Skin epidermis (tissue), 12 donors: ENCODE results near the gene LAMA5.

Experiments
- H3K27ac ChIP-seq, 21 experiments: fragments of 200-600 bp; sonication (generic) in 11 of 21; one replicate each; pipeline ENCODE4 v1.5.0; 2020; ENCODE audit warnings: mild to moderate bottlenecking in 3 of 21, inconsistent platforms in 2 of 21, moderate library complexity in 2 of 21
- H3K4me3 ChIP-seq, 7 experiments: fragments of 200-600 bp; sonication (generic) in 2 of 7; one replicate each; pipeline ENCODE4 v1.5.0; 2020; ENCODE audit warnings: inconsistent platforms in 2 of 7, mild to moderate bottlenecking in 2 of 7, moderate library complexity in 1 of 7

LAMA5 gene

DNA sequence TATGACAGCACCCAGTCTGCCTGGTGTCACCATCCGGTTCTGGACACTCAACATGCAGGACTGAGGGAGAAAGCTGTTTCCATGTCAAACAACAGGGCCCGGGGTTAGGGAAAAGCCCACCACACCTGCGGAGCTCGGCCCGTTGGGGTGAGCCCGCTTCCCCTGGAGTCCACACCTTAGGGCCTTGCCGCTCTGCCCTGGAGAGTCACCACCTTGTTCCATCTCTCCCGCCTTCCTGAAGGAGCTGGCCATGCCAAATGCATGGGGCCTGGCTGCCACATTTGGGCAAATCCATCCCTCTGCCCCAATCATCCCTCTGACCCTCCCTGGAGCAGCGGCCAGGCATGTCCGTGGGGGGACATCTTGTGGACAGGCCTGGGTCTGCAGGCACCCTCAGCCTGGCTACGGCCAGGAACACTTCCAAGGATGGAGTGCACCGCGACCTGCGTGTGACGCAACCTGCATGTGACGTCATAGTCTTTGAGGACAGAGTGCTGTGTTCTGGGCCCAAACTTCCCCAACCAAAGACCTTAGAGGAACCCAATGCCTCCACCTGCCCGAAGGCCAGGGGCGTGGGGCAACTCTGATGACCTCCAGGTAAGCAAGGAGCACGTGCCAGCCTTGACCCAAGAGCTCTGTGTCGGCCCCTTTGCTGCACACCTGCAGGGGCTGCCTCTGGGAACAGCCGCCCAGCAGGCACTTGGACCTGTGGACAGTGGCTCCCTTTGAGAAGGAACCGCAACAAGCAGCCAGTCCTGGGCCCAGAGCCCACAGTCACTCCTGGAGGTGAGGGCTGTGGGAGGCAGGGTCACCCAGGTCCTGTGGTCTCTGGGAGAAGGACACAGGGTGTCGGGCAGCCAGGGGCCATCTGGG lies 38.2 kb upstream of the LAMA5 start:
- Histone ChIP-seq H3K4me3 (no peak overlapping the region), H3K27ac (peak overlapping the region in 1 of 21 experiments; percentile 86)

DNA sequence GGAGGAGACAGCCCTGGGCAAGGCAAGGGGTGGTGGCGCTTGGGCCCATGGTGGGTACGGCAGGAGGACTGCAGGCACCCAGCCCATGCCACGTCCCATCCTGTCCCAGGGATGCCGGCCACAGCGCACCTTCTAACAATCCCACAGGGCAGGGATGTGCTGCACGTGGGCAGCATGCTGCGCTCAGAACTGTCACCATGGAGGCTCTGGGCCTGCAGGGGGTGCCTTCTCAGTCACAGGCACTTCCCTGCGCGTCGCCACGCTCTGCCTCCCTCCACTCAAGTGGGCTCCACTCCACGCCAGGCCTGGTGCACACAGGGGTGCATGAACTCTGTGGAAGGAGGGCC lies 37.6 kb upstream of the LAMA5 start:
- no peak overlapping the region for H3K27ac ChIP-seq

DNA sequence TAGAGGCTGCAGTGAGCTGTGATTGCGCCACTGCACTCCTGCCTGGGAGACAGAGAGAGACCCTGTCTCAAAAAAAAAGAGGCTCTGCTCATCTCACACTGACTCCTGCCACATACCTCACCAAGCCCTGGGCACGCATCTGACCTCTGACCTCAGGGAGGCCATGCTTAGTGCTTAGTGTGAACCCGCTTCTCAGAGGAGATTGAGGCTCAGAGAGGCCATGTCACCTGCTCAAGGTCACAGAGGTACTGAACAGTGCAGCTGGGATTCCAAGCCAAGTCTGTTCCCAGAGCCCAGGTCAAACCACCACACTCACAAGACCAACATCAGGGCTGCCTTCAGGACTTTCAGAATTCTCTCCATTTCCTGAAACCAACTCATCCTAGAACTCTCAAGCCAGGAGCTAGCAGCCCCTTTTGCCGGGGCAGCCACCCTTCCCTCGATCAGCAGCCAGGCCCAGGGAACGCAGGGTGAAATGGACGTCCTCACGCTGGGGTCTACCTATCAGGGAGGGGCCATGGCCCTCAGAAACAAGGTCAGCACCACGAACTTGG lies 37.1 kb upstream of the LAMA5 start:
- no peak overlapping the region for H3K27ac ChIP-seq
- no peak overlapping the region for H3K4me3 ChIP-seq

More for the DNA sequence above, 37.6 kb upstream of the LAMA5 start:
- no peak overlapping the region for H3K4me3 ChIP-seq

DNA sequence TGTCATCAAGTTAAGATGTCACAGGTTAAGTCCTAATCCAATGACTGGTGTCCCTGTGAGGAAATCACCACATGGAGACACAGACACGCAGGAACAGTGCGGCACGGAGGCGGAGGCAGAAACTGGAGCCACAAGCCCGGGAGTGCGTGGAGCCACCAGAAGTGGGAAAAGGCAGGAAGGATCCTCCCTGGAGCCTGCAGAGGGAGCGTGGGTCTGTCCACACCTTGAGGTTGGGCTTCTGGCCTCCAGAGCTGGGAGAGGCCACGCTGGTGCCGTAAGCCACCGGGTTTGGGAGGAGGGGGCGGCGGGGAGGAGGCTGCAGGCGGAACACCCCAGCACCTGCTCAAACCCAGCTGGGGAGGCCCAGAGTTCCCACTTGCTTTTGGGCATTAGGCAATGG lies 36.2 kb upstream of the LAMA5 start:
- Histone ChIP-seq H3K4me3 (no peak overlapping the region), H3K27ac (peak overlapping the region in 1 of 21 experiments; percentile 16)

DNA sequence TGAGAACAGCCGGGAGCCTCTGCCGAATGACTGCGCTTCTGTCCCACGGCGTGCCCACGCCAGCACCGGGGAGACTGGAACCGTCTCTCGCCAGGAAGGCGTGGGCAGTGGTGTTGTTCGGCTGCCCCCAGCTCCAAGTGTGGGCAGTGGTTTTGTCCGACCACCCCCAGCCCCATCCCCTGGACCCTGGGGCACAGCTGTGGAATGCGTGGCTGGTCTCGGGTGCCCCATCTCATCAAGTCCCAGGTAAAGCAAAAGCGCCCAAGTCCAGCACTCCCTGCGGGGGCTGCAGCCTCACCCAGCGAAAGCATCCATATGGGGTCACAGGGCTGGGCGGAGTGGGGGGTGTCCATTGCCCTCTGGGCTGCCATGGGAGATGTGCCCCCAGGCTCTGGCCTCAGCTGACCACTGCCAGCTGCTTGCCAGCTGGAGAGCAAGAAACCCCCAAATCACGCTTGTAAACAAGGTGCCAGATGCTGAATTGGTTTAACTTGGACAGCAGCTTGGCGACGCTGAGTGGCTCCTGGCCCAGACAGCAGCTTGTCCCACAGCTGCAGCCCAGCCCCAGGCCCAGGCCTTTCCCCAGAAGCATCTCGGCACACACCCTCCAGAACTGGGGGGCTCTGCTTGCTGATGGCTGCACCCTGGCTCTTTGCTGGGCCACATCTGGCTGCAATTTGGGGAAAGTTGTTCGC lies 35.5 kb upstream of the LAMA5 start:
- Histone ChIP-seq H3K27ac (no peak overlapping the region), H3K4me3 (no peak overlapping the region)

DNA sequence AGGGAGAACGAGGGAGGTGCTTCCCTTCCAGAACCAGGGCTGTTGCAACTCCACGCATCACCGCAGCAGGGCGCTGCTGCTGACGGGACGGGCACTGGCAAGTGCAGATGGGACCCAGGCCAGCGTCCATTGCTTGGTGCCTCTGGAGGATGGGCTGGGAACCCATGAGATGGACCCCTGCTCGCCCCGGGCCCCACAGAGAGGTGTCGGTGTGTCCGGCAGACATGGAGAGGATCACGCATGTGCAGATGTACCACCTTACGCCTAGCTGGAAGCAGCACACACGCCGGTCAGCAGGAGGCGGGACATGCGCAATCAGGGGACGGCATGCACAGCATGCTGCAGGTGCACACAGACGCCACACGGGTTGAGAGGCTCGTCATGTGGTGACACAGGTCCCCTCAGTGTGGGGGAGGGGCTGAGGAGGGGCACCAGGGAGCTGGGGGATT lies 34.2 kb upstream of the LAMA5 start:
- no peak overlapping the region for H3K4me3 ChIP-seq
- no peak overlapping the region for H3K27ac ChIP-seq

DNA sequence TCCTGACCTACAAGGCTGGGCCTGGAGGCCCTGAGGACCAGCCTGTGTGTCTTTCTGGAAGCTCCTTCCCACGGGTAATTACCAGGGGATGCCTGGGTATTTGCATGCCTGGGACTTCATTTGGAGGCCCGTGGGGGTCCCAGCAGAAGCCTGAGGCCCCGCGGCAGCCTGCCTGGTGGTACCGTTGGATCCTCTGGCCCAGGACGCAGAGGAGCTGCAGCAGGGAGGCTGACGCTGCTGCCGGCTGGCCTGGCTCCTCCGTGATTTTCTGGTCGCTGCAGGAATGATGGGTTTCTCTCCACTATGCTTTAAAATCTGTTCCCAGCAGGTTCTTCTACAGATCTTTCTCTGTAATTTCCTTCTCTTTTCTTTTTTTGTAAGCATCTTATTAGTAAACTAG lies 33.4 kb upstream of the LAMA5 start:
- Histone ChIP-seq H3K4me3 (no peak overlapping the region), H3K27ac (no peak overlapping the region)

DNA sequence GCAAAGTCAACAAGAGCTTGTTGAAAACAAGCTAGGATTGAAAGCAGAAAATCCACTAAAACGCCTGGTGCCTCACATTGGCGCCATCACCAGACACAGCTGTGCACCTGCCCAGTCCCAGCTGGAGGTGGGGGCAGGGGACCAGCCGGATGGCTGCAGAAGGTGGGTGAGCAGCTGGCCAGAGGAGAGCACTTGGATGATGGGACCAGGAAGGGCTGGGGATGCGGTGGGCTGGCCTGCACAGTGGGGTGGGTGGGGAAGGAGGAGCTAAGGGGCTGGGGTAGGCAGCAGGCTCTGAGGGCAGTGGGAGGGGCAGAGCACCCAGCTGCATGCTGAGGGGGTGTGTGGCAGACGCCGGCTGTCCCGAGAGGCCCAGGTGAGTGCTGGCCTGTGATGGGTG lies 32.9 kb upstream of the LAMA5 start:
- Histone ChIP-seq H3K4me3 (no peak overlapping the region), H3K27ac (no peak overlapping the region)

DNA sequence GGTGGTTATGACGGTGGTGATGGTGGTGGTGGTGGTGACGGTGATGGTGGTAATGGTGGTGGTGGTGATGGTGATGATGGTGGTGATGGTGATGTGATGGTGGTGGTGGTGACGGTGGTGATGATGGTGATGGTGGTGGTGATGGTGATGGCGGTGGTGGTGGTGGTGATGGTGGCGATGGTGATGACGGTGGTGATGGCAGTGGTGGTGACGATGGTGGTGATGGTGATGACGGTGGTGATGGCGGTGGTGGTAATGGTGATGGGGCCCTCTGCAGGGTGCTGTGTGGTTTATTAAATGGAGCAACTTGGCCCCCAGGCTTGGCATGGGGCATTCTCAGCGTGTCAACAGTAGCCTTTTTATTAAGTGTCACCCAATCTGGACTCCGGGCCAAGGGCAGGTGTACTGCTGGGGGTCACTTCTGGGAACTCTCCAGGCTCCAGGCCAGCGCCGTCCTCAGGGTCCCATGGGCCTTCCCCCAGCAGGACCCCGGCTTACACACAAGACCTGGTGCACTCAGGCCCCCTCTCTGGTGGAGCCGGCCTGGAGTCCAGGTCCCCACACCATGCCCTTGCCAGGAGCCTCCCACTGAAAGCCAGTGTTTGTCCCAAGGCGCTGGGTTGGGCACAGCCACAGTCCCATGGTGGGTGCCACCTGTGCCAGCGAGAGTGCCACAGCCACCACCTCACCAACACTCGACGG lies 31.2 kb upstream of the LAMA5 start:
- H3K4me3 ChIP-seq = no peak overlapping the region

DNA sequence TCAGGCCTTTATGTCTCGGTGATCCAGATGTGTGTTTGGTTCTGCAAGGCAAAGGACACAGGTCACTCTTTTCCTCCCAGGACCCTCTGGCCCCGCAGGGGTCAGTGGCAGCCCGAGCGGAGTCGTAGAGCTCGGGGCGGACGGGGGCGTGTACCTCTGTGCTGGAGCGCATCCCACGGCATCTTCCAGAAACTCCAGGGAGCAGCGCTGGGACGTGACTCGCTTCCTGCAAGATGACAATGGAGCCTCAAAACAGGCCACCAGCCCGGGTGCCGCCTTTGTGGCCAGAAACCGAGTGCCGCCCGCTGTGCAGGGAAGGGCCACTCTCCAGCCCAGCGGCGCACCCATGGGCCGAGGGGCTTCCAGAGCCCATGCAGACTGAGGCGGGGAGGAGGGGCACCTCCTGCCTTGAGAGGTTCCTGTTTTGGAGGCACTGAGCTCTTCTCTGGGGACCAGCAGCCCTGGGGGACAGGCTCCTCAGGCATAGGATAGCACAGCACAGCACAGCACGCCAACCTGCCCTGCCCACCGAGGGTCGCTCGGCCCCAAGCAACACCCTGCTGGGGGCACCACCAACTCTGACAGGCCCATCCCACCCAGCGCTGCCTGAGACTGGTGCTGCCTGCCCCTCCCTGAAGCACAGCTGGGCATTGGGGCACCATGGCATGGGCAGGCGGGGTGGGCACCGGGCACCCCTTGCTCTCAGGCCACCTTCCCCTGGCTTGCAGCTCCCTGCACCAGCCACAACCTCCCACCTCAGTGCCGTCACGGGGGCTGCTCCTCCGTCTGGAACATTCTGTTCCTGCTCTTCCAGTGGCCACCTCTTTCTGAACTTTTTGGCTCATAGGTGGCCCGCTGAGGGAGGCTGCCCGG lies 29.5 kb upstream of the LAMA5 start:
- H3K4me3 ChIP-seq = no peak overlapping the region

More for the DNA sequence above, 31.2 kb upstream of the LAMA5 start:
- H3K27ac ChIP-seq = no peak overlapping the region

DNA sequence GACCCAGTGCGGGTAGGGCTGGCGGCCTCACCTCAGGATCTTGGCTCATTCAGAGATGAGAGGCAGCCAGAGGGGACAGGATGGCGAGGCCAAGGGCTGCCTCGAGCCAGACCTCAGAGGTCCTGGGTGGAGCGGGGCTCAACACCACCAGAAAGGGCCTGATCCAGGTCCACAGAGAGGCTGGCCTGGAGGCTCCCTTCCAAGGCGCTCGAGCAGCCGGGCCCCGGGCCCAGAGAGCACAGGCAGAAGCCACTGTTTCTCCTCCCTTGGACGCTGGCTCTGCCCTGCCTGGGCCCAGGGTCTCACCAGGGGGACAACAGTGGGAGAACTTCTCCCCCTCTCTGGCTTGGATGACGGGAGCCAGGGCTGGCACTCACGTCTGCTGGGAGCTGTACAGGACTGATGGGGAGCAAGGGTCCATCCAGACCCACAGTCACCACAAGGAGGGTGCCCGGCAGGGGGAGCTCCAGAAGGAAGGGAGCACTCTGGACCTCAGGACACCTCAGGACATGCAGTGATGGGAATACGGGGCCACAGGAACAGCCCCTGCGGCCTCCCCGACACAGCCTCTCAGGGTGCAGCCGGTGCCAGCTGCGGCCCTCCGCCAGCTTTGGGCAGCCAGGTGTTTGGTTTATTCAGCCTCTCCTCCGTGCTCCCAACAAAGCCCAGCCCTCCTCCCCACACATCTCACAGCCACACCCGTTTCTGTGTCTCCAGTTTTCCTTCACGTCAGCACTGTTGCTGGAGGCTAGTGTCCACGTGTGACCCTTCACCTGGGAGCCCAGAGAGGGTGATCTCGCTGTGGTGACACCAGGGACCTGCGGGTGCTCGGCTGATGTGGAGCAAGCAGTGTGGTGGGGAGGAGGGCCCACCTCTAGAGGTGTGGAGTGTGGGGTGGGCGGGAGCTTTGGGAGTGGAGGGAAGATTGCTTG lies 28.5 kb upstream of the LAMA5 start:
- Histone ChIP-seq H3K27ac (no peak overlapping the region), H3K4me3 (no peak overlapping the region)

More for the DNA sequence above, 29.5 kb upstream of the LAMA5 start:
- no peak overlapping the region for H3K27ac ChIP-seq

DNA sequence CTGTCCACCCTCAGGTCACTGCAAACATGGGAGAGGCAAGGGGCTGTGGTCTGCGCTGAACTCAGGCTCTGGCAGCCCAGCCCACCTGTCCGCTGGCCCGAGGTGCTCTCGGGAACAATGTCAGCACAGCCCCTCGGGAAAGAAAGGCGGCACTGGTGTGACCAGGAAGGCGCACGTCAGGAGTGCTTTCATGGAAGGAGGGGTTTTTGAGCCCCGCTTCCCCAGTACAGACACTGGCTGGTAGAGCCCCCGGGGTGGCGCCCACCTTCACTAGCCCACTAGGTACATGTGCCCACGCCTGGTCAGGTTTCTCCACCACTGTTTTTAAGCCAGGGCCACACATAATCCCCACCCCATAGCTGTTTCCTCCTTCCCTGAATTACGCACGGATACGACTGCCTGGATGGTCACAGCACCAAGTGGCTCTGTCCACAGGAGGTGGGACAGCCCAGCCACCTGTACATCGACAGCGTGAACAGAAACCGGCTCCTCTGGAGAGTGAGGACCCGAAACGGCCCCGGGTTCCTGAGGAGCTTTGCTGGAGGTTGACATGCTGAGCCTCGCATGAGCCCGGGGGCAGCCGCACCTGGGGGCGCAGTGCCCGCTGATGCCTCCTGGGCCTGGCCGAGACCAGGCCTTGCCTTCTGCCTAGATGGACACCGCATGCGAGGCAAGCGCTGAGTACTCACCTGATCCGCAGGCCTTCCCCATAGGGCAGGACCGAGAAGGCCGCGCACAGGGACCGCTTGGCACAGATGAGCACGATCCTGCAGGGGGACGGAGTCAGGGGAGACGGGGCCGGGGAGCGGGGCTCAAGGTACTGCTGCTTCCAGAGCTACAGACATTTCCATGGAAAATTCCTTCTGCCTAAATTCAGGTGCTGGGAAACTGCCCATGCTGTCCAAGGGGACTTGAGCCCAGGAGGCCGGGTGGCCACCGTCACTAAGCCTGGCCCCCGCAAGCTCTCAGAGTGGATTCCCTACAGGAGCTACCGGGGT lies 27.4 kb upstream of the LAMA5 start:
- Histone ChIP-seq H3K27ac (no peak overlapping the region), H3K4me3 (no peak overlapping the region)

DNA sequence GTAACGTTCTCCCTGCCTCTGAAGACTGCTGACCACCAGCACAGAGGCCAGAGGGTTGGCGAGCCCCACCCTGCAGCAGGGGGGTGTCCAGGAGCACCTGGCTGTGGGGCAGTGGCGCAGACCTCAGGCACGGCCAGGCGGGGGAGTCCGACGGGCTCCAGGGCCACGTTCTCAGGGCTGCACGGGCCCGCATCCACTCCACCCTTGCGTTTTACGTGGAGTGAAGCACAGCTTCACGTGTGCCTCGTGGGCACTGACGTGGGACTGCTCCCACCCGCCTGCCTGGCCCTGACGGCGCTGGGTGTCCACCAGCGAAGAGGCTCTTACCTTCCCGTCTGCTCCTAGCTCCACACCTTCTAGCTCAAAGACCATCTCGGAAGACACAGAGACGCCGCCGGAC lies 26.7 kb upstream of the LAMA5 start:
- H3K4me3 ChIP-seq = no peak overlapping the region

DNA sequence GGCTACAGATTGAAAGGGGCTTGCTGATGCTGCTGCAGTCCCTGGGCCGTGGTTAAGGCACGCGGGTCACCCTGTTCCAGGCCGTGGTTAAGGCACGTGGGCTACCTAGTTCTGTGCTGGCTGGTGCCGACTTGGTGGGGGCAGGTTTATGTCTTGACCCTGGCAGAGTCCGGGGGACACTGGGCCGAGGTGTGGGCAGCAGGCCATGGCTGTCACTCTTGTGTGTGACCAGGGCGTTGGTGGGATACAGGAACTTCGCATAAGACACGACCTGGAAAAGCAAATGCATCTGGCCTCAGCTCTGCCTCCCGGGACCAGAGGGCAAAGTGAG lies 26.2 kb upstream of the LAMA5 start:
- H3K27ac ChIP-seq = no peak overlapping the region
- no peak overlapping the region for H3K4me3 ChIP-seq

More for the DNA sequence above, 26.7 kb upstream of the LAMA5 start:
- H3K27ac ChIP-seq = no peak overlapping the region

DNA sequence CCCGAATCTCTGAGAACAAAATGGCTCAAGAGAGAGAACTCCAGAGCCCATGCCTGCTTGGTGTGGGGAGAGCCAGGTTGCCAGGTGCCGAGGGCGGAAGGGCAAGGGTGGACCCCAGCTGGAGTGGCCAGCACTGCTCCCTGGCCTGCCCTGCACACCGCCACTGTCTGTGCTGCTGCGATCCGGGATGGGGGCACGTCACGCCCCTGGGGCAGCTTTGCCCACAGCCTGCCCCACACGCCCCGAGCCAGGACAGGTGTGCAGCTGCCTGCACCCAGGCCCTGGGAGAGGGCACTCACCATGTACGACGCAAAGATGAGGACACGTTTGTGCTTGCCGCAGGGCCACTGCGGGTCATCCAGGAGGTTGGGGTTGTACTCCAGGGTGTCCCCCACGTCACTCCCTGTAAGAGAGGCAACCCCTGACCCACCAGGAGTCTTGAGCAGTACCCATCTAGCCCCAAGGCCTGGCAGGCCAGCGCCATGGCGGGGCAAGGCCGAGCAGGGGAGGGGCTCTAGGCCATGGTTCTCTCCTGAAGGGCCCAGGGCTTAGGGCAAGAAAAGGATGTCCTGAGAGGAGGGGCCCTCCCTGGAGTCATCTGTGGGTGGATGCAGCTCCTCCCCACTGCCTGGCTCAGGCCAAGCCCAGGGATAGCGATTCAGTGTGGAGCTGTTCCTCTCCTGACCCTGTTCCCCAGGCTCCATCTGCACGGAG lies 25.7 kb upstream of the LAMA5 start:
- H3K27ac ChIP-seq = no peak overlapping the region
- H3K4me3 ChIP-seq = no peak overlapping the region

DNA sequence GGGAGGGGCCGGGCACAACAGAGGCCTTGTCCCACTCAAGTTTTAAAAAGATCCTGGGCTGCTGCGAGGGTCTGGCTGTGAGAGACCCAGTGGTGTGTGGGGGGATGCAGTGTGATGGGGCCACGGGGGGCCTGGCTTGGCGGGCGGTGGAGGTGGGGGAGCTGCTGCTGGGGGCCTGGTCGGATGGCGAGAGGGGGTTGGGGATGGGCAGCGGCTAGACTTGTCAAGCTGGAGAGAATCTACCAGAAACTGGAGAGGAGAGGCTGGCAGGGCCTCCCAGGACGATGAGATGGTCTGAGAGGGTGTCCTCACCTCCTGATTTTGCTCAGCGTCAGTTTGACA lies 24.9 kb upstream of the LAMA5 start:
- Histone ChIP-seq H3K4me3 (no peak overlapping the region), H3K27ac (no peak overlapping the region)
